C4-2B (cell line): ENCODE data around the gene CROCC.

Experiments
- H3K27ac ChIP-seq: fragments of 450-650 bp; 2 replicates; pipeline ENCODE4 v1.5.1; 2017
- ZFX ChIP-seq: fragments of 450-650 bp; IDR thresholded peaks from 2 replicates; pipeline ENCODE4 v1.6.1; 2017
- TF ChIP-seq, protein P1 (sequence below): fragments of 450-650 bp; conservative IDR thresholded peaks from 2 replicates; pipeline ENCODE4 v1.5.1; 2017; ENCODE audit warnings: mild to moderate bottlenecking

CROCC gene

DNA sequence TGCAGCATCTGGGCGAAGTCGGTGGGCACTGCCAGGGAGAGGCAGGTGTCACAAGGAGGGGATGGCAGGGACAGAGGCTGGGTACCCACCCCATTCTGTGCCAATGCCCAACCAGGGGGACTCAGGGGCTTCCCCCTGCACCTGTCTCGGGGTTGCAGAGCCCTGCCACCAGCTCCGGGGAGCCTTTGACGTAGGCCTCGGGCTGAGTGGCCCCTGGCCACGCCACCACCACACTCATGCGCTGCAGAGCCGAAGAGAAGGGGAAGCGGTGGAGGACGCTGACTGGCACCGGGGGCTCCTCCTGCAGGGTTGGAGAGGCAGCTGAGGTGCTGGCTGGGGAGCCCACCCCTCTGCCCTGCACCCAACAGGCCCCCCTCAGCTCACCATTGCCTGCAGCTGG, 70.4 kb downstream of the CROCC start:
- TF ChIP-seq, protein P1, sequence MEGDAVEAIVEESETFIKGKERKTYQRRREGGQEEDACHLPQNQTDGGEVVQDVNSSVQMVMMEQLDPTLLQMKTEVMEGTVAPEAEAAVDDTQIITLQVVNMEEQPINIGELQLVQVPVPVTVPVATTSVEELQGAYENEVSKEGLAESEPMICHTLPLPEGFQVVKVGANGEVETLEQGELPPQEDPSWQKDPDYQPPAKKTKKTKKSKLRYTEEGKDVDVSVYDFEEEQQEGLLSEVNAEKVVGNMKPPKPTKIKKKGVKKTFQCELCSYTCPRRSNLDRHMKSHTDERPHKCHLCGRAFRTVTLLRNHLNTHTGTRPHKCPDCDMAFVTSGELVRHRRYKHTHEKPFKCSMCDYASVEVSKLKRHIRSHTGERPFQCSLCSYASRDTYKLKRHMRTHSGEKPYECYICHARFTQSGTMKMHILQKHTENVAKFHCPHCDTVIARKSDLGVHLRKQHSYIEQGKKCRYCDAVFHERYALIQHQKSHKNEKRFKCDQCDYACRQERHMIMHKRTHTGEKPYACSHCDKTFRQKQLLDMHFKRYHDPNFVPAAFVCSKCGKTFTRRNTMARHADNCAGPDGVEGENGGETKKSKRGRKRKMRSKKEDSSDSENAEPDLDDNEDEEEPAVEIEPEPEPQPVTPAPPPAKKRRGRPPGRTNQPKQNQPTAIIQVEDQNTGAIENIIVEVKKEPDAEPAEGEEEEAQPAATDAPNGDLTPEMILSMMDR: no peak
- no peak for TF ChIP-seq ZFX
- no peak overlapping the region for H3K27ac ChIP-seq

DNA sequence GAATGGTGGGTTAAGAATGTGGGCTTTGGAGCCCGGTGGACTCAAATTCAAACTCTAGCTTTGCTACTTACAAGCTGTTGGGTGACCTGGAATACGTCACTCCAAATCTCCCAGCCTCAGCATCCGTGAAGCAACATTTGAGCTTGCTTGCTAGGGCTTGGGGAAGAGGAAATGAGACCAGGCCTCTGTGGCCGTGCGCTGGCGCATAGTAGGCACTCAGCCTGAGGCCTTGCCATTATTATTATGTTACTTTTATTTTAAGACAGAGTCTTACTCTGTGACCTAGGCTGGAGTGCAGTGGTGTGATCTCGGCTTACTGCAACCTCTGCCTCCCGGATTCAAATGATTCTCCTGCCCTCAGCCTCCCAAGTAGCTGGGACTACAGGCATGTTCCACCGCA, 70.9 kb downstream of the CROCC start:
- H3K27ac ChIP-seq: no peak overlapping the region
- no peak for TF ChIP-seq ZFX
- TF ChIP-seq, protein P1: no peak

DNA sequence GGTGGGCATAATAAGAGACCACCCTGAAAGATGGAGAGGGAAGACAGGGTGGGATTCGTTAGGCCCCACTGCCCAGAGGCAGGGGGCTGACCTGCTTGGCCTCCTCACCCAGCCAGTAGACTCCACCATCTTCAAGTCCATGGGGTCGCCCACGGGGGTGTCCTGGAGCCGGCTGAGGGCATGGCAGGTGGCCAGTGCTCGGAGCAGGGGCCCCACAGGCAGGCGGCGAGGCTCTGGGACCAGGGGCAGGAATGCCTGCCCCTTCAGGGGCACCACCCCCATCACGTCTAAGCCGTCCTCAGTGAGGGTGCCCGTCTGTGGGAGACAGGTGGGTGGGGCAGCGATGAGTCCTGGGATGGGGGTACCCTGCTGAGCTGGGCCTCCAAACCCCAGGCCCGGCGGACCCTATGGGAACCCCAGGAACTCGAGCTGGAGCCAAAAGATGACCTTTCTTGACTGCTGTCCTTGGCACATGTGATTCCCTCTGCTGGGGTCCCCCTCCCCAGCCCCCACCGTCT, 71.8 kb downstream of the CROCC start:
- TF ChIP-seq, protein P1: no peak
- TF ChIP-seq ZFX: no peak
- H3K27ac ChIP-seq: no peak overlapping the region

DNA sequence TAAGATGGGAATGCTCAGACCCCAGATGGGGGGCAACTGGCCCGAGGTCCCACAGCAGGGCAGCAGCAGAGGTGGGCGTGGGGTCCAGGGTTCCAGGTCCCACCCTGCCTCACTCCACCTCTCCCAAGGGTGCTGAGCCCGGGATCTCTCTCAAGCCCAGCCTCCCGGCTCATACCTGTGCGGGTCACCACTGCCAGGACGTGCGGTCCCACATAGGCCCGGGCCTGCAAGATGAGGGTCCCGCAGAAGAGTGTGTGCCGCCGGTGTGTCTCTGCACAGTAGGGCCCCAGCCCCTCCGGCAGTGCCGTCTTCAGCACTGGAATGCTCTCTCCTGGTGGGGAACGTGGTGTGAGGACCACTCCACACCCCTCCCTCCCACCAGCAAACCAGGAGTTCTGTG, 75.1 kb downstream of the CROCC start:
- TF ChIP-seq, protein P1: no peak
- no peak for TF ChIP-seq ZFX

DNA sequence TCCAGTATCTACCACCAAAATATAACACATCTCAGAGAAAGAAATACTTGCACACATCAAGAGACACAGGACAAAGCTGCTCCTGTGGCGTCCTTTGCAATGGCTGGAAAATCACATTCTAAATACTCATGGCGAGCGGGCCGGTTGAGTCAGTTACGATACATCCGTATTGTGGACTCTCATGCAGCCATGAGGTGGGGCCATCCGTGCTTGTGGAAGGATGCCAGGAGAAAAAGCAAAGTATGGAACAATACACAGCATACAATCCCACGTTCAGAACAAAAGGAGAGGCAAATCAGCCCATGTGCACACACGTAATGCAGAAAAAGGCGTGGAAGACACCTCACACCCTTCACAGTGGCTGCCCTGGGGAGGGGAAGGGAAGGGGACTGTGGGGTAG, 76.9 kb downstream of the CROCC start:
- H3K27ac ChIP-seq: no peak overlapping the region
- TF ChIP-seq, protein P1: no peak

More for the DNA sequence above, 75.1 kb downstream of the CROCC start:
- no peak overlapping the region for H3K27ac ChIP-seq

DNA sequence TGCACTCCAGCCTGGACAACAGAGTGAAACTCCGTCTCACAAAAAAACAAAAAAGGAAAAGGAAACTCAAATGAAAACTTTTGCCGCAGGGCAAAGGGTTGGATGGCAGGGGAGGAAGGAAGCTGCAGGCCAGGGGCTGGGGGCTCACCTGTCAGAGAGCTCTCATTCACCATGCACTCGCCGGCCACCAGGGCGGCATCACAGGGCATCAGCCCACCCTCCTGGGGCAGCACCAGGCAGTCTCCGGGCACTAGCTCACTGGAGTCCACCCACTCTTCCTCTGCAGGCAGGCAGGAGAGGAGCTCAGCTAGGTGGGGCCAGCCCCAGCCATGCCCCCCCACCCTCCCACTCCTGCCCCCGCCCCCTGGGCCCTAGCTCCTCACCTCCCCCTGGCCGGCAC, 78.1 kb downstream of the CROCC start:
- TF ChIP-seq, protein P1: no peak; the same call in 1 of the 2 replicates
- TF ChIP-seq ZFX: no peak

DNA sequence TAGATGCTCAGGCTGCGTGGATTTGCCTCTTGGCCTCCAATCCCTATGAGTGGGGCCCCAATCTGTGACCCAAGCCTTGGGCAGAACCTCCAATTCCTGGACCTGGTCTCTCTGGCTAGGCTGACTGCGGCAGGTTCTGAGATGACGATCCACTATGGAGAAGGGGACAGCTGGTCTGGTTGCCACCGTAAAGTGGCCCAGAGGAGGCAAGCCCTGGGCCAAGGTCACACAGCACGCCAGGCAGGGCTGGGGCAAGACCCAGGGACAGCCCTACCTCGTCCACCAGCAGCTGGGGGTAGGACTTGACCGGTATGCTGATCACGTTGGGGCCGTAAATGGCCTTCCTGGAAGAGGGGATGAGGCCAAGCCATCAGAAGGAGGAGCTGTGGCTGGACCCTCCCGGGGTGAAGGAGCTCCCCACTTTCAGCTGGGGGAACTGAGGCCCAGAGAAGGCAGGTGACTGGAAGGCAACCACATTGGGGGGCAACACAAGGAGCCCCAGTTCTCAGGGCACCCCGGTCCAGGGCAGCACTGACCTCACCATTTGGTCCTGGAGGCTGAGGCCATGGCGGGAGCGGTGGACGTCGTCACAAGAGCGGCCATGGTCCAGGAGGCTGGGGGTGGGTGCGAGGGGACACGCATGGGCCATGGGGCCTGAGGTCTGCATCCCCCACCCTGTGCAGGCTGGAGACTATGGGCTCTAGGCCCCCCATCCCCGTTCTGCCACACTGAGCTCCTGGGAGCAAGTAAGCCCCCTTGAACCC, 80.2 kb downstream of the CROCC start:
- no peak for TF ChIP-seq ZFX
- TF ChIP-seq, protein P1: no peak

More for the DNA sequence above, 78.1 kb downstream of the CROCC start:
- no peak overlapping the region for H3K27ac ChIP-seq

More for the DNA sequence above, 80.2 kb downstream of the CROCC start:
- H3K27ac ChIP-seq: no peak overlapping the region
